Smooth muscle cell (in vitro differentiated cells): ENCODE results near the gene KRT31. TPM values are rescaled to one million over a fixed set of nuclear protein-coding genes. Genes with fewer than 3 reads are reported as not detected.

Experiments
- DNase-seq: peaks from one replicate; lab custom pipeline; 2025; ENCODE audit not compliant: unreplicated experiment; lab: John Stamatoyannopoulos, UW
- H2AFZ ChIP-seq: fragments of 200-600 bp; sonication (generic); 2 replicates; pipeline ENCODE4 v1.6.0; 2016; ENCODE audit warnings: antibody characterized with exemption, low read depth, mild to moderate bottlenecking
- H3F3A ChIP-seq: fragments of 200-600 bp; sonication (generic); 2 replicates; pipeline ENCODE4 v1.6.0; 2017; ENCODE audit warnings: antibody characterized with exemption, low read depth
- H3K27ac ChIP-seq: fragments of 200-600 bp; sonication (generic); 2 replicates; pipeline ENCODE4 v1.5.1; 2016; ENCODE audit warnings: low read depth, mild to moderate bottlenecking
- H3K27me3 ChIP-seq: fragments of 200-600 bp; sonication (generic); 2 replicates; pipeline ENCODE4 v1.6.1; 2016; ENCODE audit warnings: low read depth, mild to moderate bottlenecking
- H3K36me3 ChIP-seq: fragments of 200-600 bp; sonication (generic); 2 replicates; pipeline ENCODE4 v1.5.1; 2016; ENCODE audit warnings: low read depth
- H3K4me1 ChIP-seq: fragments of 200-600 bp; sonication (generic); 2 replicates; pipeline ENCODE4 v1.5.1; 2016; ENCODE audit warnings: low read depth
- H3K4me2 ChIP-seq: fragments of 200-600 bp; sonication (generic); 2 replicates; pipeline ENCODE4 v1.6.0; 2016; ENCODE audit warnings: mild to moderate bottlenecking
- H3K4me3 ChIP-seq: fragments of 200-600 bp; sonication (generic); 2 replicates; pipeline ENCODE4 v1.5.1; 2016; ENCODE audit warnings: mild to moderate bottlenecking
- H3K79me2 ChIP-seq: fragments of 200-600 bp; sonication (generic); 2 replicates; pipeline ENCODE4 v1.6.0; 2016; ENCODE audit warnings: low read depth, mild to moderate bottlenecking
- H3K9ac ChIP-seq: fragments of 200-600 bp; sonication (generic); 2 replicates; pipeline ENCODE4 v1.6.0; 2016; ENCODE audit warnings: low read depth
- H3K9me3 ChIP-seq: fragments of 200-600 bp; sonication (generic); replicated peaks from 2 replicates; pipeline ENCODE4 v1.5.1; 2016; ENCODE audit warnings: low read depth
- H4K20me1 ChIP-seq: fragments of 200-600 bp; sonication (generic); 2 replicates; pipeline ENCODE4 v1.6.0; 2016; ENCODE audit warnings: low read depth
- WGBS: methylation state at CpG from one replicate; pipeline ENCODE4 v1.1.7; 2016; ENCODE audit warnings: low lambda C conversion rate; 5-methylcytosine and 5-hydroxymethylcytosine counted together
- polyA plus RNA-seq: library from polyadenylated mRNA; unstranded; fragments of >200 nt; fragmentation: Nextera tagmentation; extraction: Ambion mirVana; gene quantifications from 2 replicates; pipeline ENCODE4 v1.2.1, GENCODE V29; 2016
- total RNA-seq: library from RNA; depleted of rRNA; stranded (reverse); fragments of >200 nt; gene quantifications from 2 replicates; pipeline ENCODE4 v1.2.3, GENCODE V29; 2014
- TF ChIP-seq, protein P1 (sequence below): fragments of 200-600 bp; sonication (generic); IDR thresholded peaks from 2 replicates; pipeline ENCODE4 v1.5.1; 2017; ENCODE audit warnings: borderline replicate concordance, mild to moderate bottlenecking, antibody characterized with exemption; ENCODE audit not compliant: insufficient read depth, poor library complexity, severe bottlenecking

The KRT31 gene
- total and polyA plus RNA-seq, 2 experiments from 2014 or later, result not detected

DNA sequence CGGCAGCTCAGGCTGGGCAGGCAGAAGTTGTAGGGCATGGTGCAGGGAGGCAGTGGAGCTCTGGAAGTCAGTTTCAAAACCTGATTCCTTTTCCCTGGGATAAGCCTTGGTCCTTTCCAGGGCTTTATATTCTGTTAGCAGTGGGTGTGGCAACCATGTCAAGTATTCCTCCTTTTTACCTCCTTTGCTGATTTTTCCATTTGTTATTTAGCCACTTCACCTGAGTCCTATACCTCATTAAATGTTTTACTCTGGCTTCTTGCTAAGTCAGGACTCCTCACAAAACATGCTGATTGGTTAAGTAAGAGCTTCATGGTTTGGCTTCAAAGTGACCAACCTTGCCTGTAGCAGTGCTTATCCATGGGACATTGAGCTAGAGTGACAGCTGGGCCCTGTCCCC, 27.7 kb downstream of the KRT31 start, which contains the start of gene KRT33B:
Gene KRT33B, minus strand, starts transcription at position 101 of the 400 bp plus-strand sequence. Its CDS starts 63 bp downstream, at position 38.
- no peak for DNase-seq
- no peak within 1 kb of the TSS for H3K4me2 ChIP-seq
- no peaks in the 10 kb centered on the region for H3K27me3 ChIP-seq
- H3K9me3 ChIP-seq, result no peaks in the 10 kb centered on the region
- H3K4me1 ChIP-seq, result no peaks in the 10 kb centered on the region
- no peak within 1 kb of the TSS for H2AFZ ChIP-seq
- H3F3A ChIP-seq, result no peaks in the 10 kb centered on the region
- H4K20me1 ChIP-seq, result no peaks in the 10 kb centered on the region
- TF ChIP-seq, protein P1, sequence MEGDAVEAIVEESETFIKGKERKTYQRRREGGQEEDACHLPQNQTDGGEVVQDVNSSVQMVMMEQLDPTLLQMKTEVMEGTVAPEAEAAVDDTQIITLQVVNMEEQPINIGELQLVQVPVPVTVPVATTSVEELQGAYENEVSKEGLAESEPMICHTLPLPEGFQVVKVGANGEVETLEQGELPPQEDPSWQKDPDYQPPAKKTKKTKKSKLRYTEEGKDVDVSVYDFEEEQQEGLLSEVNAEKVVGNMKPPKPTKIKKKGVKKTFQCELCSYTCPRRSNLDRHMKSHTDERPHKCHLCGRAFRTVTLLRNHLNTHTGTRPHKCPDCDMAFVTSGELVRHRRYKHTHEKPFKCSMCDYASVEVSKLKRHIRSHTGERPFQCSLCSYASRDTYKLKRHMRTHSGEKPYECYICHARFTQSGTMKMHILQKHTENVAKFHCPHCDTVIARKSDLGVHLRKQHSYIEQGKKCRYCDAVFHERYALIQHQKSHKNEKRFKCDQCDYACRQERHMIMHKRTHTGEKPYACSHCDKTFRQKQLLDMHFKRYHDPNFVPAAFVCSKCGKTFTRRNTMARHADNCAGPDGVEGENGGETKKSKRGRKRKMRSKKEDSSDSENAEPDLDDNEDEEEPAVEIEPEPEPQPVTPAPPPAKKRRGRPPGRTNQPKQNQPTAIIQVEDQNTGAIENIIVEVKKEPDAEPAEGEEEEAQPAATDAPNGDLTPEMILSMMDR, result no peak
- no peak within 1 kb of the TSS for H3K4me3 ChIP-seq
- no peaks in the 10 kb centered on the region for H3K79me2 ChIP-seq
- H3K9ac ChIP-seq, result no peak within 1 kb of the TSS
- 89% methylated on average over 1 of the region's 1 CpG for WGBS
- no peak within 1 kb of the TSS for H3K27ac ChIP-seq
- H3K36me3 ChIP-seq, result no peaks in the 10 kb centered on the region

DNA sequence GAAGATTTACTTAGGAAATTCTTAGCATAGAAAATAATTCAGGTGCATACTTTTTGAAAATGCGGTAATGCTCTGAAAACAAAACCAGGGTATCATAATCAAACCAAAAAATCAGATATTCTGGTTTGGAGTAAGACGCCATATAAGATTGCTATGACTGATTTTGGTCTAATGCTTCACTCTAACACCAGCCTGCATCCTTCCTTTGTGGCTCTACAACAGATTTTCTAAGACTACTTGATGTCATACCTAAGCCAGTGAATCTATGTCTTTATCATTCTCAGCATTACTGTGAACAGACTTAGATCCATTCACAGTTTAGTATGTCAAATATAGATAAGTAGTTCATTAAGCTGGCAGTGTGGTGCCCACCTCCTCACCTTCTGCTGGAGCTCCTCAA, 28.4 kb downstream of the KRT31 start:
- no peaks in the 10 kb centered on the region for H3F3A ChIP-seq
- no peak overlapping the region for H3K4me2 ChIP-seq
- H3K4me1 ChIP-seq, result no peaks in the 10 kb centered on the region
- no peak overlapping the region for H3K9ac ChIP-seq
- no peaks in the 10 kb centered on the region for H3K27me3 ChIP-seq
- no peaks in the 10 kb centered on the region for H3K79me2 ChIP-seq
- 93% methylated on average over 2 of the region's 2 CpGs for WGBS
- no peaks in the 10 kb centered on the region for H3K9me3 ChIP-seq
- no peaks in the 10 kb centered on the region for H3K36me3 ChIP-seq
- no peak overlapping the region for H3K4me3 ChIP-seq
- no peak overlapping the region for H3K27ac ChIP-seq
- no peak overlapping the region for H2AFZ ChIP-seq
- H4K20me1 ChIP-seq, result no peaks in the 10 kb centered on the region
- DNase-seq, result no peak
- TF ChIP-seq, protein P1, result no peak

DNA sequence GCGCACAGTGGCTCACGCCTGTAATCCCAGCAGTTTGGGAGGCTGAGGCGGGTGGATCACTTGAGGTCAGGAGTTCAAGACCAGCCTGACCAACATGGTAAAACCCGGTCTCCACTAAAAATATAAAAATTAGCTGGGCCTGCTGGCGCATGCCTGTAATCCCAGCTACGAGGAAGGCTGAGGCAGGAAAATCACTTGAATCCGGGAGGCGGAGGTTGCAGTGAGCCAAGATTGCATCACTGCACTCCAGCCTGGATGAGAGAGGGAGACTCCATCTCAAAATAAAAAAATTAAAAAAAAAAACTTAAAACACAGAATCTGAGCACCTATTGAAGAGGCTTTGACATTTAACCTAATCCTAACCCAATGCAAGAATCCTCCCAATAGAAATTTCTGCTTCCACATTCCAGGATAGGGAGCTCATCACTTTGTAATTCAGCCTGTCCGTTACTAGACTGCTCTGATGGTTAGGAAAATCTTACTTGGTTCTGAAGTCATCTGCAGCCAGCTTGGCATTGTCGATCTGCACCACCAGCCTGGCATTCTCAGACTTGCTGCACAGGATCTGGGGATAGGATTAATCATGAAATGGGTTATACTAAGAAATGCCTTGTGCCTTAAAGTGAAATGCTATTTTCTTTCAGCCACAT, 29.9 kb downstream of the KRT31 start:
- WGBS, result 51% methylated on average over 10 of the region's 10 CpGs
- Histone ChIP-seq H2AFZ (no peak overlapping the region), H3K4me1 (no peaks in the 10 kb centered on the region), H3K79me2 (no peaks in the 10 kb centered on the region), H4K20me1 (no peaks in the 10 kb centered on the region), H3K4me3 (no peak overlapping the region), H3K27me3 (no peaks in the 10 kb centered on the region), H3K27ac (peak overlapping the region; percentile 71), H3K36me3 (no peaks in the 10 kb centered on the region), H3K4me2 (peak overlapping the region; percentile 47), H3K9ac (peak overlapping the region; percentile 27), H3K9me3 (no peaks in the 10 kb centered on the region), H3F3A (no peaks in the 10 kb centered on the region)
- TF ChIP-seq, protein P1, result no peak
- DNase-seq, result no peak

DNA sequence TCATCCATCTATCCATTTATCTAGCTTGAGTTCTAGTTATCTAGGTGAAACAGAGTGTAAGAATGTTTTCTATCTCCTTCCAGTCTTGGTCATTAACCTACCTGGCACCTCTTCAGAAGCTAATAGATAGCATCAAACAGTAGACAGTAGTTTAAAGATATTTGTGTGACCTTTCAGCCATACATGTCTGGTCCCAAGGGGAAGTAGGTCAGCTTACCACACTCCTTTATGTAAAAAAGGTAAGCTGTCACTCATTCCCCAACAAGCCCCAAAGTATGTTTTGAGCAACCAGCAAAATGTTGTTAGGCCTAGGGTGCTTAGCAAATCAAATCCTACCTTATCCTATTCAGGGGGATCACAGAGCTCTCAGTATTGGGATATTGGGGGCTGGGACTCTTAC, 31.3 kb downstream of the KRT31 start:
- Histone ChIP-seq H3K4me1 (no peaks in the 10 kb centered on the region), H3K9me3 (no peaks in the 10 kb centered on the region), H3K79me2 (no peaks in the 10 kb centered on the region), H3K9ac (no peak overlapping the region), H3K4me2 (no peak overlapping the region), H2AFZ (no peak overlapping the region), H3K27ac (no peak overlapping the region), H3K4me3 (no peak overlapping the region), H3K27me3 (no peaks in the 10 kb centered on the region), H3F3A (no peaks in the 10 kb centered on the region), H3K36me3 (no peaks in the 10 kb centered on the region), H4K20me1 (no peaks in the 10 kb centered on the region)
- TF ChIP-seq, protein P1, result no peak
- DNase-seq, result no peak
